ENCODE measurements around the gene BTN1A1. TPM values are rescaled to one million over a fixed set of nuclear protein-coding genes. Genes with fewer than 3 reads are reported as not detected.

Gene BTN1A1
- total and polyA plus RNA-seq, 4 donors = 0.06 to 0.26 (median 0.06) TPM; not detected in 1

- no peaks in the 10 kb centered on the region for H3K9me3 ChIP-seq (ENCODE audit: control insufficient read depth in 4 of 4, insufficient read depth in 3 of 4, low read length in 3 of 4)
- H3K4me3 ChIP-seq = no peak overlapping the region
- H3K9ac ChIP-seq (ENCODE audit: insufficient read depth in 1 of 2, low read length in 2 of 2) = no peak overlapping the region
- no peaks in the 10 kb centered on the region for H3K27me3 ChIP-seq (ENCODE audit: control insufficient read depth in 3 of 3, insufficient read depth in 3 of 3, low read length in 2 of 3)
- WGBS, 2 donors = 96 to 97% methylated on average over 7 of the region's 7 CpGs
- peaks cover 4 to 10% (median 8%) of the 10 kb centered on the region in 5 donors for H3K4me1 ChIP-seq (ENCODE audit: control insufficient read depth in 5 of 5, insufficient read depth in 5 of 5, low read length in 5 of 5)
- DNase-seq (no peak), ATAC-seq (ENCODE audit: insufficient read depth, low FRiP score) (no peak)
- no peak for TF ChIP-seq CTCF (IDR thresholded peaks at IDR 0.05; ENCODE audit: control extremely low read depth, extremely low read depth)
- peaks cover 25 to 63% (median 55%) of the 10 kb centered on the region in 4 donors for H3K36me3 ChIP-seq (ENCODE audit: control insufficient read depth in 4 of 4, insufficient read depth in 4 of 4, low read length in 4 of 4)
- H3K27ac ChIP-seq (ENCODE audit: low read depth in 1 of 2, low read length in 1 of 2) = no peak overlapping the region
These were observed 35.5 kb upstream of the BTN1A1 start for GRCh38 chr6:26464416-26465131.

GRCh38 chr6:26465776-26466175, 34.3 kb upstream of the BTN1A1 start:
- H3K36me3 ChIP-seq (ENCODE audit: control insufficient read depth in 4 of 4, insufficient read depth in 4 of 4, low read length in 4 of 4) = peaks cover 25 to 54% (median 53%) of the 10 kb centered on the region in 4 donors
- H3K27me3 ChIP-seq (ENCODE audit: control insufficient read depth in 3 of 3, insufficient read depth in 3 of 3, low read length in 2 of 3) = no peaks in the 10 kb centered on the region
- no peak overlapping the region for H3K9ac ChIP-seq (ENCODE audit: insufficient read depth in 1 of 2, low read length in 2 of 2)
- ATAC-seq (ENCODE audit: insufficient read depth, low FRiP score) (no peak), DNase-seq (no peak)
- H3K27ac ChIP-seq (ENCODE audit: low read depth in 1 of 2, low read length in 1 of 2) = no peak overlapping the region
- H3K4me1 ChIP-seq (ENCODE audit: control insufficient read depth in 5 of 5, insufficient read depth in 5 of 5, low read length in 5 of 5) = peaks cover 0 to 4% (median 3%) of the 10 kb centered on the region in 5 donors
- 83 to 93% methylated on average over 3 of the region's 3 CpGs for WGBS, 2 donors
- TF ChIP-seq CTCF (IDR thresholded peaks at IDR 0.05; ENCODE audit: control extremely low read depth, extremely low read depth) = no peak
- no peak overlapping the region for H3K4me3 ChIP-seq
- no peaks in the 10 kb centered on the region for H3K9me3 ChIP-seq (ENCODE audit: control insufficient read depth in 4 of 4, insufficient read depth in 3 of 4, low read length in 3 of 4)

- Histone ChIP-seq H3K27ac (ENCODE audit: low read depth in 1 of 2, low read length in 1 of 2) (peak overlapping the region in 1 of 2 donors; percentile 26), H3K4me3 (no peak overlapping the region), H3K9me3 (ENCODE audit: control insufficient read depth in 4 of 4, insufficient read depth in 3 of 4, low read length in 3 of 4) (no peaks in the 10 kb centered on the region), H3K27me3 (ENCODE audit: control insufficient read depth in 3 of 3, insufficient read depth in 3 of 3, low read length in 2 of 3) (no peaks in the 10 kb centered on the region), H3K4me1 (ENCODE audit: control insufficient read depth in 5 of 5, insufficient read depth in 5 of 5, low read length in 5 of 5) (no peaks in the 10 kb centered on the region), H3K9ac (ENCODE audit: insufficient read depth in 1 of 2, low read length in 2 of 2) (no peak overlapping the region), H3K36me3 (ENCODE audit: control insufficient read depth in 4 of 4, insufficient read depth in 4 of 4, low read length in 4 of 4) (peaks cover 24 to 39% (median 35%) of the 10 kb centered on the region in 4 donors)
- 95 to 96% methylated on average over 2 of the region's 2 CpGs for WGBS, 2 donors
- TF ChIP-seq CTCF (IDR thresholded peaks at IDR 0.05; ENCODE audit: control extremely low read depth, extremely low read depth) = no peak
- DNase-seq = no peak
- no peak for ATAC-seq (ENCODE audit: insufficient read depth, low FRiP score)
These were observed 31.3 kb upstream of the BTN1A1 start for GRCh38 chr6:26468829-26469228.

All from lung (tissue), 12 donors.